Neural progenitor cell (in vitro differentiated cells): ENCODE measurements around the gene SPATA46. TPM values are rescaled to one million over a fixed set of nuclear protein-coding genes. Genes with fewer than 3 reads are reported as not detected.

Source experiments
- DNase-seq: peaks from one replicate; pipeline ENCODE4 v3.0.0-alpha.2; 2016; ENCODE audit warnings: low spot score
- H2AFZ ChIP-seq: fragments of 200-600 bp; sonication (generic); replicated peaks from 2 replicates; pipeline ENCODE4 v1.6.1; 2016; ENCODE audit warnings: antibody characterized with exemption
- H3F3A ChIP-seq: fragments of 200-600 bp; sonication (generic); 2 replicates; pipeline ENCODE4 v1.6.1; 2016; ENCODE audit warnings: antibody characterized with exemption, low read depth
- H3K27ac ChIP-seq: fragments of 200-600 bp; sonication (generic); 2 replicates; pipeline ENCODE4 v1.5.1; 2016; ENCODE audit warnings: mild to moderate bottlenecking
- H3K27me3 ChIP-seq: fragments of 200-600 bp; sonication (generic); 2 replicates; pipeline ENCODE4 v1.6.1; 2016; ENCODE audit warnings: mild to moderate bottlenecking, moderate library complexity
- H3K36me3 ChIP-seq: fragments of 200-600 bp; sonication (generic); 2 replicates; pipeline ENCODE4 v1.5.1; 2016
- H3K4me1 ChIP-seq: fragments of 200-600 bp; sonication (generic); 2 replicates; pipeline ENCODE4 v1.6.1; 2016; ENCODE audit warnings: mixed run types
- H3K4me2 ChIP-seq: fragments of 200-600 bp; sonication (generic); 2 replicates; pipeline ENCODE4 v1.6.1; 2016
- H3K4me3 ChIP-seq: fragments of 200-600 bp; sonication (generic); 2 replicates; pipeline ENCODE4 v1.5.1; 2016
- H3K79me2 ChIP-seq: fragments of 200-600 bp; sonication (generic); 2 replicates; pipeline ENCODE4 v1.6.1; 2016; ENCODE audit warnings: low read depth
- H3K9ac ChIP-seq: fragments of 200-600 bp; sonication (generic); 2 replicates; pipeline ENCODE4 v1.6.1; 2016
- H3K9me3 ChIP-seq: fragments of 200-600 bp; sonication (generic); 2 replicates; pipeline ENCODE4 v1.5.1; 2016; ENCODE audit warnings: low read depth
- H4K20me1 ChIP-seq: fragments of 200-600 bp; sonication (generic); 2 replicates; pipeline ENCODE4 v1.6.1; 2016; ENCODE audit warnings: low read depth
- H3K27ac Mint-ChIP-seq: 3 replicates; pipeline ENCODE4 v1.8.0; 2021; ENCODE audit warnings: mixed read lengths
- H3K27me3 Mint-ChIP-seq: 2 replicates; pipeline ENCODE4 v1.8.0; 2022; ENCODE audit warnings: low read depth, mild to moderate bottlenecking, inconsistent platforms, moderate library complexity, mixed read lengths; ENCODE audit not compliant: insufficient read depth
- H3K36me3 Mint-ChIP-seq: 3 replicates; pipeline ENCODE4 v1.8.0; 2021; ENCODE audit warnings: mixed read lengths
- H3K4me1 Mint-ChIP-seq: 3 replicates; pipeline ENCODE4 v1.8.0; 2021; ENCODE audit warnings: mixed read lengths
- H3K4me3 Mint-ChIP-seq: 3 replicates; pipeline ENCODE4 v1.8.0; 2021; ENCODE audit warnings: mild to moderate bottlenecking, moderate library complexity, mixed read lengths
- H3K9me3 Mint-ChIP-seq: 3 replicates; pipeline ENCODE4 v1.8.0; 2020; ENCODE audit warnings: mixed read lengths
- EZH2 ChIP-seq: fragments of 200-600 bp; sonication (generic); IDR thresholded peaks from 2 replicates; pipeline ENCODE4 v1.6.1; 2017; ENCODE audit warnings: antibody characterized with exemption, mild to moderate bottlenecking, moderate library complexity
- EZH2phosphoT487 ChIP-seq: fragments of 200-600 bp; sonication (generic); IDR thresholded peaks from 2 replicates; pipeline ENCODE4 v1.6.1; 2017; ENCODE audit warnings: antibody characterized with exemption
- total RNA-seq: library from RNA; depleted of rRNA; stranded (reverse); fragments of >200 nt; gene quantifications from 2 replicates; pipeline ENCODE4 v1.2.3, GENCODE V29; 2015; ENCODE audit warnings: low replicate concordance
- TF ChIP-seq, protein P1 (sequence below): fragments of 200-600 bp; sonication (generic); IDR thresholded peaks from 2 replicates; pipeline ENCODE4 v1.5.1; 2017; ENCODE audit warnings: antibody characterized with exemption, mild to moderate bottlenecking

The SPATA46 gene
- total RNA-seq, 1 donor from 2014 or later: not detected

DNA sequence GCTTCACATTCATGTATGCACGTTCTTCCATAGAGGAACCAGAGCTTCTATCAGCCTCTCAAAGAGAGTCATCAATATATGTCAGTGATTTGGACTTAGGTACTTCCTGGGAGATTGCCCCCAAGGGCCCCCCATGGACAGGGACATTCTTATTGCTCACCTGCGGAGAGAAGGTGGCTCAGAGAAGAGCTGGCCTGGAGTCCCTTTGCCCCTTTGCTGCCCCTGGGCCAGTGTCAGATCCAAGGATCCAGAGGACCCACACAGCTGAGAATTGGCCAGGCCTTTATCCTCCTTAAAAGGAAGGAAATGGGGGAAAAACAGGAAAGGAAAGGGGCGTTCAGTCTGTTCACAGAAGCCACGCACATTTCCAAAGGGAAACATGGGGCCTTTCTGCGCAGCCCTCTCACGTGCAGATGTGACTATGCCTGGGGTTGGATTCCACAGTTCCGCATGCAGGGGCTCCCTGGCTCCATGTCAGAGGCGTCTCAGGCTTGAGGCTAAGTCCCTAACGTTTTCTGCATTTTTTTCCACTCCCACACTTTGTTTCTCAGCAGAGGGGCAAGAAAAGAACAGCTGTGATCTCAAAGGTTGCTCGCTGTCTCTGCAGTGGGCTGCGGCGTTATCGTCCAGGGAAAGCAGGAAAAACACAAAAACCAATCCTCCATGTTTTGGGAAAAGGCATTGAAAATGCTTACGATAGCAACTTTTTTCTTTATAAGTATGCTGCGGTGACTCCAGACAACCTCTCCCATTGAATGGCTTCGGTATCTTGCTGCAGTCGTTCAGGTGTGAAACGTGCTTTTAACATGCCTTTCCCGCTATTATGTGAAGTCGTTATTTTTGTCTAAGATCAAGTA lies 10.8 kb upstream of the SPATA46 start:
- Histone ChIP-seq H3K36me3 (no peaks in the 10 kb centered on the region), H2AFZ (no peak overlapping the region), H3K4me1 (peaks cover 67% of the 10 kb centered on the region), H3K9ac (no peak overlapping the region), H3K27ac (peak overlapping the region; percentile 38), H3K4me2 (no peak overlapping the region), H3K9me3 (no peaks in the 10 kb centered on the region), H3K4me3 (no peak overlapping the region), H3K27me3 (no peaks in the 10 kb centered on the region), H3K79me2 (no peaks in the 10 kb centered on the region), H4K20me1 (no peaks in the 10 kb centered on the region), H3F3A (peaks cover 48% of the 10 kb centered on the region)
- H3K36me3 Mint-ChIP-seq: peaks cover 19% of the 10 kb centered on the region
- H3K4me1 Mint-ChIP-seq: peaks cover 90% of the 10 kb centered on the region
- TF ChIP-seq, protein P1, sequence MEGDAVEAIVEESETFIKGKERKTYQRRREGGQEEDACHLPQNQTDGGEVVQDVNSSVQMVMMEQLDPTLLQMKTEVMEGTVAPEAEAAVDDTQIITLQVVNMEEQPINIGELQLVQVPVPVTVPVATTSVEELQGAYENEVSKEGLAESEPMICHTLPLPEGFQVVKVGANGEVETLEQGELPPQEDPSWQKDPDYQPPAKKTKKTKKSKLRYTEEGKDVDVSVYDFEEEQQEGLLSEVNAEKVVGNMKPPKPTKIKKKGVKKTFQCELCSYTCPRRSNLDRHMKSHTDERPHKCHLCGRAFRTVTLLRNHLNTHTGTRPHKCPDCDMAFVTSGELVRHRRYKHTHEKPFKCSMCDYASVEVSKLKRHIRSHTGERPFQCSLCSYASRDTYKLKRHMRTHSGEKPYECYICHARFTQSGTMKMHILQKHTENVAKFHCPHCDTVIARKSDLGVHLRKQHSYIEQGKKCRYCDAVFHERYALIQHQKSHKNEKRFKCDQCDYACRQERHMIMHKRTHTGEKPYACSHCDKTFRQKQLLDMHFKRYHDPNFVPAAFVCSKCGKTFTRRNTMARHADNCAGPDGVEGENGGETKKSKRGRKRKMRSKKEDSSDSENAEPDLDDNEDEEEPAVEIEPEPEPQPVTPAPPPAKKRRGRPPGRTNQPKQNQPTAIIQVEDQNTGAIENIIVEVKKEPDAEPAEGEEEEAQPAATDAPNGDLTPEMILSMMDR: no peak
- no peak for TF ChIP-seq EZH2phosphoT487
- H3K4me3 Mint-ChIP-seq: peak overlapping the region; percentile 33
- no peaks in the 10 kb centered on the region for H3K9me3 Mint-ChIP-seq
- DNase-seq: peak; percentile 20
- H3K27me3 Mint-ChIP-seq: peaks cover 9% of the 10 kb centered on the region
- H3K27ac Mint-ChIP-seq: peak overlapping the region; percentile 94

DNA sequence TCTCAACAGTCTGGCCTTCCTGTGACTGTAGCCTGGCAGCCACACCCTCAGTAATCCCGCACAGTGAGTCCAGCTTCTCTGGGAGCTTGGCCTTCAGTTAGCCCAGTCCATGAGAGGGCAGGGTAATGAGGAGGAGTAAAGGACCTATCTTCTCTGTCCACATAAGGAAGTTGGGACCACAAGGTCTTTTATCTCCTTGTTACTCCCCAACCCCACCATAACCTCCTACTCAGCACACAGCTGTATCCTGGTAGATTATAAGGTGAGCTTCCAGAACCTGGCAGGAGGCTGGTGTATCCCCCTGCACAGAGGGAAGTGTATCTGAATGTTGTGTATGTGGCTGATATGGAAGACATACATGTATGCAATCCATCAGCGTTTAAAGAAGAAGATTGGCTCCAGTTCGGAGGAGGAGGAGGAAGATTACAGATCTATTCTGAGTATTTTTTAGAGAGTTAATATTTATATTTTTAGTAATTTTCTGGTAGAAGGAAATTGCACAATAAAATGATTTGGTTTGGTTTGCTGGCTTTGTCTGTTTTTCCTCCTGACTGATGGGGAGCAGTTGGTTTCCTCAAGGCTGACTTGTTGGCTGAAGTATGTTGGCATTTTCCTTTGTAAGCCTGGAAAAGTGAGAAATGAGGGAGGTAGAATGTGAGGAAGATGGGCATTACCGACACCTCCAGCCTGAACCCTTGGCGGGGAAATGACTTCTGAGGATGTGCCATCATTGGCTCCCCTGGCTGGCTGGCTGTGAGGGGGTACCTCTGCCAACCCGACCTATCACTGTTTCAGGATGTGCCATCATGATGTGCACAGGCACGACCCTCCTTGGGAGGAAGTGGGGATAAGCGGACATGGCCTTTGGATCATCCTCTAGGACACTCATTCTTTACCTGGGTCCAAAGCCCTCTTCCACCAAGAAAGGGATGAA lies 9.9 kb upstream of the SPATA46 start:
- no peak for TF ChIP-seq EZH2phosphoT487
- no peak for TF ChIP-seq EZH2
- TF ChIP-seq, protein P1: no peak
- Histone ChIP-seq H3K4me1 (peaks cover 59% of the 10 kb centered on the region), H3K9ac (no peak overlapping the region), H2AFZ (no peak overlapping the region), H3K4me3 (no peak overlapping the region), H3K9me3 (no peaks in the 10 kb centered on the region), H3K36me3 (no peaks in the 10 kb centered on the region), H3K79me2 (no peaks in the 10 kb centered on the region), H3K4me2 (no peak overlapping the region), H4K20me1 (no peaks in the 10 kb centered on the region), H3K27me3 (no peaks in the 10 kb centered on the region), H3F3A (peaks cover 39% of the 10 kb centered on the region), H3K27ac (no peak overlapping the region)
- H3K27me3 Mint-ChIP-seq: peaks cover 7% of the 10 kb centered on the region
- H3K4me3 Mint-ChIP-seq: no peak overlapping the region
- no peak for DNase-seq
- H3K4me1 Mint-ChIP-seq: peaks cover 83% of the 10 kb centered on the region
- peak overlapping the region; percentile 94 for H3K27ac Mint-ChIP-seq
- peaks cover 21% of the 10 kb centered on the region for H3K36me3 Mint-ChIP-seq
- H3K9me3 Mint-ChIP-seq: no peaks in the 10 kb centered on the region

DNA sequence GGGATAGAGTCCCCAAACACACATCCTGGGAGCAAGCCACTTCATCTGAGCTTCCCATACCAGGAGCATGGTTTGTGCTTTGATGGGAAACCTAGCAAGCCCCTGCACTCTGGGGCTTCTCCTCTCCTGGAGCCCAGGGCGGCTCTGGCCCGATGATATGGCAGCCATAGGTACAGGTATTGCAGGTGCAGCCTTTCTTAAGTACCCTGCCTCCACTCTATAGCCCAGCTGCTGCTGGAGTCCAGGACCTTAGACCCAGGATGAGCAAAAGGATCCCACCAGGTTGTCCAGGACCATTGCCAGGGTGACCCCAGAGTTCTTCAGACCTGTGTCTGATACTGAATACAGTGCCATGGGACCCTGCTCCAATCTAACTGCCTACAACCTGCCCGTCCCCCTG lies 9.0 kb upstream of the SPATA46 start:
- Histone ChIP-seq H3F3A (peaks cover 31% of the 10 kb centered on the region), H3K4me3 (no peak overlapping the region), H3K4me1 (peaks cover 55% of the 10 kb centered on the region), H3K9ac (no peak overlapping the region), H3K9me3 (no peaks in the 10 kb centered on the region), H3K79me2 (no peaks in the 10 kb centered on the region), H3K4me2 (no peak overlapping the region), H2AFZ (no peak overlapping the region), H4K20me1 (no peaks in the 10 kb centered on the region), H3K27me3 (no peaks in the 10 kb centered on the region), H3K36me3 (no peaks in the 10 kb centered on the region), H3K27ac (no peak overlapping the region)
- TF ChIP-seq EZH2: no peak
- no peak for TF ChIP-seq EZH2phosphoT487
- TF ChIP-seq, protein P1: no peak
- DNase-seq: no peak
- Mint-ChIP-seq H3K4me3 (no peak overlapping the region), H3K27me3 (peaks cover 7% of the 10 kb centered on the region), H3K36me3 (peaks cover 24% of the 10 kb centered on the region), H3K9me3 (no peaks in the 10 kb centered on the region), H3K4me1 (peaks cover 74% of the 10 kb centered on the region), H3K27ac (peak overlapping the region; percentile 93)
